GM18511 (cell line): ENCODE measurements around the gene UCKL1.
"Not testable (repeated sequence)": the region's sequence is repeated elsewhere in the genome, so short reads cannot be mapped to it uniquely, and the experiment has no call there.

ENCODE experiments used
- ATAC-seq: cut with Tn5 transposase; IDR thresholded peaks from one replicate; pipeline ENCODE4 v1.9.1; 2021; ENCODE audit warnings: mild to moderate bottlenecking, moderate library complexity; ENCODE audit not compliant: unreplicated experiment

Gene UCKL1

DNA sequence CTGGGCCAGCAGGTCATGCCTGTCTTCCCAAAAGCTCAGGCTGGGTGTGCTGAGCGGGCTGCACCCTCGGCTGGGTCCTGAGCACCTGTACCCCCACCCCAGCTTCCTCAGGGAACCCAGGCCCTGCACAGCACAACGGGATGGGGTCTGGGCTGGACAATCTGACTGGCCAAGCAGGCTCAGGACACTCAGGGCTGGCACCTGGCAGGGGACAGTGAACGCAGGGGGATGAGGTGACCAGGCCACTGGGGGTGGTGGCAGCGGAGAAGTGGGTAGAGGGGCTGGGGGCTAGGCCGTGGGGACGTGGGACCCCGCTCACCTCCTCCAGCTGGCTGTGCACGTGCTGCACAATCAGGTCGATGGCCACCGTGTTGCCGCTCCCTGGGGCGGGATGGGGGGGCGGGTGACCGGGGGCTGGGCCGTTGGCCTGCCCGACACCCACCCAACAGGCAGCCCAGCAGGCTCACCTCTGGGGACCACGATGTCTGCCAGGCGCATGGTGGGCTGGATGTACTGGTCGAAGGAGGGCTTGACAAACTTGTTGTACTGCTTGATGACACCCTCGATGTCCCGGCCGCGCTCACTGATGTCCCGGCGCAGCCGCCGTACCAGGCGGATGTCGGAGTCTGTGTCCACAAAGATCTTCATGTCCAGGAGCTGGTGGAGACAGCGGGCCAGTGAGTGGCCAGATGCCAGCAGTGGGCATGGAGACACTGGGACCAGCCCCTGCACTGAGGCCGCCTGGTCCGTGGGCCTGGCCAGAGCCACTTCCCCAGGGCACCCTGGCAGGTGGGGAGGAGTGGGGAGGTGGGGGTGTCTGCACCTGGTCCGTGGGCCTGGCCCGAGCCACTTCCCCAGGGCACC, 11.9 kb downstream of the UCKL1 start:
- no peak for ATAC-seq

- ATAC-seq = no peak
Observed at GRCh38 chr20:63943808-63944077, 12.5 kb downstream of the UCKL1 start.

DNA sequence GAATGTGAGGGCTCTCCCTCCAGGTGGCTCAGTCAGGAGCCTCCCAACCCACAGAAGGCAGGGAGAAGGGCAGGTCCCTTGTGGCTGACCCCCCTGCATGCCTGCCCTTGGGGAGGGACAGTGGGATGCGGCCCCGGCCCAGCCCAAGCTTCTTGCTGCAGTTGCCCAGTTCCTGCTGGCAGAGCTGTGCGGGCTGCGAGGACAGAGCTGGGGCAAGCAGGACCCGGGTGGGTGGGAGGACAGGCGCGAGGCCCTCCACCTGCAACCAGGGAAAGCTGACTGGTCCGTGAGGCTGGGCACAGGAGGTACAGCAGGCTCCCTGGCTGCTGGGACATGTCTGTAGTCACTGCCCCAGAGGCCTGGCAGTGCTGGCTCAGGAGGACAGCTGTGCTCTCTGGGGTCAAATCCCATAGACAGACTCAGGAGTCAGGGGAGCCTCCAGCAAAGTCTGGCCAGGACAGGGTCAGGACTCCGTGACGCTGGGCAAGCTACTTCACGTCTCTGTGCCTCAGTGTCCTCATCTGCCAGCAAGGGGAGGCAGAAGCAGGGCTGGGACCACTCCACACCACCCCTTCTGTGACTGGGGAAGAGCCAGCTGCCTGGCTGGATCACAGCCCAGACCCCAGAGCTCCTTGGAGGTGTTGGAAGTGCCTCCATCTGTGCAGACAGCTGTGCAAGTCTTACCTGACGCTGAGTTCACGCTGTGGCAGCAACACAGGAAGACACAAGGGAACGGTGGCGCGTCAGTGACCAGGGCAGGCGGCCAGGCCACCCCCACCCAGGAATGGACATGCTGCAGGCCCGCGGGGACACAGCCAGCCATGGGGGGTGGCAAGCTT, 13.0 kb downstream of the UCKL1 start:
- ATAC-seq = no peak

DNA sequence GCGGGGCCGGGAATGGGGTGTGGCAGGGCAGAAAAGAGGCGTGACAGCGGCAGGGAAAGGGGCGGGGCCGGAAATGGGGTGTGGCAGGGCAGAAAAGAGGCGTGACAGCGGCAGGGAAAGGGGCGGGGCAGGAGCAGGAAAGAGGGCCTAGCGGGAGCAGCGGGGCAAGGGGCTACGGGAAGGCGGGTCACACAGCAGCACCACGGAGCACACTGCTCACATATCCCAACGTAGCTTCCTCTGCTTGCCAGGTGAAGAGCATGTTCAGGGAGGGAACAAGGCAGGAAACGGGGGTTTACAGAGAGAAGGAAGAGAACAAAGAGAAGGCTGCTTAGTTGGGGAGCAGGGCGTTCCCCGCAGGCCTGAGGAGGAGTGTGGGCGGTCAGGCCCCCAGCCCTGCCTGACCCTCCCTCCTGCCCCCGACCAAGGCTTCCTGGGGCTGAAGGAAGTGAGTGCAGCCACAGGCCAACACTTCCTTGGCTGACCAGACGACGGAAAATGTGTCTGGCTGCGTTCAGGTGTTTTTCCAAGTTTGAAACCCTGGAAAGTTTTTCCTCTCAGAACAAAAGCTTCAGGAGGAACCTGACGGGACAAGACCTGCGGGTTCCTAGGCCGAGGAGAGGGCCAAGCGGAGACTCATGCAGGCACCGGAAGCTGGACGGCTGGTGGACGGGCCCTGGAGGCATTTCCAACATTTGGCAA, 13.8 kb downstream of the UCKL1 start:
- no peak for ATAC-seq

DNA sequence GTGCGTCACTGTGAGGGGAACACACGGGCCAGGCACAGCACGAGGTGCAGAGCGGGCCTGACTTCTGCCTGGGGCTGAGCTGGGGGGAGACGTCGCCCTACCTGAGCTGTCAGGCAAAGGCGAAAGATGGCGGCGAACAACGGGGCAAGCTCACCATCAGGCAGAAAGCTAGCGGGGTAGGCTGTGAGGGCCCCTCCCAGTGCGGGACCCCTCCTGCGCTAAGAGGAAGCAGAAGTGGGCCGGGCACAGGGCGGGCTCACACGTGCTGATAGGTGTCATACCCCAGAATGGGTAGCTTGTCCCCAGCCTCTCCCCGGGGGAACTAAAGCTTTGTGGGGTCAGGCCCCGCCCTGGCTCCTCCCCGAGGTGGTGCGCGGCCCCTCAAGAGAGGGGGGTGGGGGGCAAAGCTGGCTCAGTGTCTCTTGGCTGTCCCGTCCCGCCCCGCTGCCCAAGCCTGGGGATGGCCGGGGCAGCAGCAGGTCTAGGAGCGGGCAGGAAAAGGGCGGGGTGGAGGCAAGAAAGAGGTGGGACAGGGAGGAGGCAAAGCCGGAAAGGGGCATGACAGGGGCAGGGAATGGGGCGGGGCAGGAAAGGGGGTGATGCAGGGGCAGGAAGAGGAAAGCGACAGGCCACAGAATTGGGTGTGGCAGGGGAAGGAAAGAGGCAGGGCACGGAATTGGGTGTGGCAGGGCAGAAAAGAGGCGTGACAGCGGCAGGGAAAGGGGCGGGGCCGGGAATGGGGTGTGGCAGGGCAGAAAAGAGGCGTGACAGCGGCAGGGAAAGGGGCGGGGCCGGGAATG, 14.7 kb downstream of the UCKL1 start:
- ATAC-seq = no peak

DNA sequence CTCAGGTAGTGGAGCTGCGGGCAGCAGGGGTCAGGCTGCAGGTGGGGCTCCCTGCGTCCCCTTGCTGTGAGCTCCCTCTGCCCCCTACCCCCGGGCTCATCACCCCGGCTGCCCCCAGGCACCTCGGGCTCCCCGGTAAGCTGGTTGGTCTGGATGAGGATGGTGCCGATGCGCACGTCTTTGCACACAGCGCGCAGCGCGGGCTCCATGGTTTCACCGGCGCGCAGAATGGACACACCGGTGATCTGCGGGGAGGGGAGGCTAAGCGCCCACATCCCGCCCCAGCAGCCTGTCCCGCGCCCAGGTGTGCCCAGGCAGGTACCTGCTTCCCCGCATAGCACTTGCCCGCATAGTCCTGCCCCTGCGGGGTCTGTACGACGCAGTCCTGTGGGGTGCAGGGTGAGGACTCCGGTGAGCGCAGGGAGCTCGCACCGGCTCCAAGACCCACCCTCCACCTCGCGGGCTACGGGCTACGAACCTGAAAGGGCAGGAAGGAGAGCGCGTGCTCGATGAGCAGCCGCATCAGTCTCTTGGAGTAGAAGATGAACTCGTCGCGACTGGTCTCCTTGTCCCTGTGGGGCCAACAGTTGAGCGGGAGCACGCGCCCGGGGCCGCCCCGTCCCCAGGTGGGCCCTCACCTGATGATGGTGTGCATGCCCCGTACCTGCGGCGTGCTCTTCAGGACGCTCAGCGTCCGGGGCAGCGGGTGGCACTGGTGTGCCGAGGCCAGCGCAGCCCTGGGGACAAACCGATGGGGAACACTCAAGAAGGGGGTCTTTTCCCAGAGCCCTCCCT, 15.5 kb downstream of the UCKL1 start:
- no peak for ATAC-seq

DNA sequence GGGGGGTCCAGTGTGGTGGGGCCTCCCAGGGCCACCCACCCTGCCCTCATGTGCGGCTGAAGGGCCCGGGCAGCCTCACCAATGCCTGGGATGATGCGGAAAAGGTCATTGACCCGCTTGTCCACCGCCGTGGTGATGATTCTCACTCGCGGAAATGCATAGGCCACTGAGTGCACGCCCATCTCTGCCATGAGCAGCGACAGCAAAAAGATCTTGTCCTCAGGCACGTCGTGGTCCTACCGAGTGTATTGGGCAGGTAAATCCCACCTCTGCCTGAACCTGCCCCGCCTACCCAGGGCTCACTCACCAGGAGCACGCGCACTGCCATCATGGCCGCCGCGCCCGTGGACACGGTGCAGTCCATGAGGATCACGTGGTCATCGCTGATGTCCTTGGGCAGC, 16.1 kb downstream of the UCKL1 start:
- no peak for ATAC-seq

DNA sequence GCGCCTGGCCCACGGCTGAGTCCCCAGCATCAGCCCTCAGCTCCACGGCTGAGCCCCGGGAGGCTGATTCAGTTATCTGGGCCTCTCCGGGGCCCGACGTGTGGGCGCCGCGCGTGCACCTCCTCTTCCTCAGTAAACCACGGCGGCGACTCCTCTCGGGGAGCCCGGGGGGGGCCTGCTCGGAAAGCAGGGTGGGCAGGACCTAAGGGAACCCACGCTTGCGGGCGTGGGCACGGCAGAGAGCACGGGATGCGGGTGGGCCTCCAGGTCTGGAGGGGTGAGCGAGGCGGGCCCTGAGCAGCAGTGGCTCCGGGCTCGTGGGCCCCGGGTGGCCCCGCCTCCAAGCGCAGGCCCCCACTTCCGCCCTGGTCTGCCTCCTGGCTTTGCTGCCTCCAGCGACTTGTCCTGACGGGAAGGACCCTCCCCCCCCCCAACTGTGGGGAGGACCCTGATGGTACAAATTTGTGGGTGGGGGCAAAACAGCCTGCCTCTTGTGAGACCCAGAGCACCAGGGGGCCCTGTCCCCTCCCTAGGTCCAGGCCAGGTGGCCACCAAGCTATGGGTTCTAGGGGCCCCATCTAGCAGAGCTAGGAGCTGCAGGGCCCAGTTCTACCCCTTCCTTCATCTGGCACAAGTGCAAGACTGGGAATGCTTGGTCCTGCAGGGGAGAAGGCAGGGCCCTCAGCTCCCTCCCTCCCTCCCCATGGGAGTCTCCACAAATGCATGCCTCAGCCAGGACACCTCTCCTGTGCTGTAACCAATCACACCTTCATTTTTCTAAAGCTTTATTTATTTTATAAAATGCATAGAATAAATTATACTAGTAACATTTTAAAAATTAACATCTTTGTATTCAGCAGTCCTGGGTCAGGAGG, 16.9 kb downstream of the UCKL1 start:
- no peak for ATAC-seq

- no peak for ATAC-seq
Observed at GRCh38 chr20:63937596-63937995, 18.6 kb downstream of the UCKL1 start.

- ATAC-seq = no peak
Observed at GRCh38 chr20:63935447-63935846, 20.8 kb downstream of the UCKL1 start.

GRCh38 chr20:63934271-63935068, 21.7 kb downstream of the UCKL1 start:
- ATAC-seq = no peak

DNA sequence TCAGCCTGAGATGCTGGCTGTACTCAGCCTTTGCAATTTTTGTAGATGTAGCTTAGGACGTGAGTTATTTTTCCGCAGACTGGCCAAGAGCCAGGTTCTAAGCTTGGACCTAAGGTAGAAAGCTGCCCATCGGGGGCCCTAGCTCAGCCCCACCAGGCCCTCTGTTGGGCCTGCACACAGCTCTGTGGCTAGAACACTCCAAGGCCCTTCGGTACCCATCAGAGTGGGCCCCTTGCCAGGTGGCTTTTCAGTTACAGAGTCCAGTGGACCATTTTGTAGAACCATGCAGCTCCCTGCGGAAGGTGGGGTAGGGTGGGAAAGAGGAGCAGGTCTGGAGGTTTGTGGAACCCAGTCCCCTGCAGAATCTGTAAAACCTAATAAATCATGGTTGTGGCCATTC, 22.6 kb downstream of the UCKL1 start:
- ATAC-seq = no peak

DNA sequence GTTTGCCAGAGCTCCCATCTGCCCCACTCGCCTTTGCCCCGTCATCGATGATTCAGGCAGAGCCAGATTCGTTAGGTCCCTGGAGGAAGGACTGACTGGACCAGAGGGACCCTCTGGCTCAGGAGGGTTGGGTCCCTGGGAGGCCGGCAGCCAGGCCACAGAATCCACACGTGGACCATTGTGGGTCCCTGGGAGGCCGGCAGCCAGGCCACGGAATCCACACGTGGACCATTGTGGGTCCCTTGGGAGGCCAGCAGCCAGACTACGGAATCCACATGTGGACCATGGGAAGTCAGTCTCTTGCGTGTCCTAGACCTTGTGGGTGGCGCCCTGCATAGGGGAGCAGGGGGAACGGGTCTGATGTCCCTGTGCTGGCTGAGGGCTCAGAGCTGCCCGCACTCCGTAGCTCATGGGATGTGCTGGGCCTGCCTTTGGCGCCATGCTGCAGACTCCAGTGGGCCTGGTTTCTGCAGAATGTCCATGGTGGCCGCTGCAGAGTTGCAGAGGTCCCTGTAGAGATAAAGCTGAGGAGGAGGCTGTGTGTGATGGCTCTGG, 23.5 kb downstream of the UCKL1 start:
- ATAC-seq = no peak

DNA sequence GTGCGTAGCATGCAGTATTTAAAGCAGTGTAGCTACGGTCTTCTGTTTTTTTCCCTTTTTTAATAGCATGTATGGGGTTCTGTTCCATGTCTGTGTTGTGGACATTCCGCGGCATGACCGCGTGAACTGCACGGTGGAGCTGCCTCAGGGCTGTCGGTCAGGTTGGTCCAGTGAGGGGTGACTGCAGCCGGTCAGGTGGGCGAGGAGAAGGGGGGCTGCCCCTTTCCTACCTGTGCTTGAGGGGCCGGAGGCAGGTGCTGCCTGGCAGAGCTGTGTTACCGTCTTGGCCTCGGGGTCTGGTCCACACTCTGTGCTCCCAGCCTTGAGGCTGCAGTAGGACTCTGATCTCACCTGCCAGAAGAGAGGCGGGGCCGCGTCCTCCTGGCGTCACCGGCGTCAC, 24.5 kb downstream of the UCKL1 start:
- ATAC-seq = no peak

DNA sequence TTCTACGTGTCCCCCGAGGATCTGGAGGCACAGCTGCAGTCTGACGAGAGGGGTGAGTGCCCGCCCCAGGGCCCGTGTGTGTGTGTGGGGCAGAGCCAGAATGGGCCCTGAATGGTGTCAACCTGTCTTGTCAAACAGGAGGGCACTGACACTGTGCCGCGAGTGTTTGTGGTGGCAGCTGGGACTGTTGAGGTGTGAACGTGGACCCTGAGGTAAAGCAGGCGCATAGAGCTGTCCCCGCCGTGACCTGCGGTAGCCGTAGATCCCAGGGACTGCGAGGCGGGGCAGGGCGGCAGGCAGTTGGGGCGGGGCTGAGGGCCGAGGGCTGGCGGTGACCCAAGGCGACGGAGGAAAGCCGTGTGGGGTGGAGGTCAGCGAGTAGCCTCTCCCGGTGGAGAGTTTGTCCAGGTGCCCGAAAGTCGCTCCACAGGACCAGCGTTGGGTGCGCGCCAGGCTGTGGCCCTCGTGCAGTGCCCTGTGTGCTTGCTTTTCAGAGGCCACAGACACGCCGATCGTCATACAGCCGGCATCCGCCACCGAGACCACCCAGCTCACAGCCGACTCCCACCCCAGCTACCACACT, 25.2 kb downstream of the UCKL1 start:
- no peak for ATAC-seq

- ATAC-seq = not testable (repeated sequence)
Observed at GRCh38 chr20:63929473-63929883, 26.7 kb downstream of the UCKL1 start.

DNA sequence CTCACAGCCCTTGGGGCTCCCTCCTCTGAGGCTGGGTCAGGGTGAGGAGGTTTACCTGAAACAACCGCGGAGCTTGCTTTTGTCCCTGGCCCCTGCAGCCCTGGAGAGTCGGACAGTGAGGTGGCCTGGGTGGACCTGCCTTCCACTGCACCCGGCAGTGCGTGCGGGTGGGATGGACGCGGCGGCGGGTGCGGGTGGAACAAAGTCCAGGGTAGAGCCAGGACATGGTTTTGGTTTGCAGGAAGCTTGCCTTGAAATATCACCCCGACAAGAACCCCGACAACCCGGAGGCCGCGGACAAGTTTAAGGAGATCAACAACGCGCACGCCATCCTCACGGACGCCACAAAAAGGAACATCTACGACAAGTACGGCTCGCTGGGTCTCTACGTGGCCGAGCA, 27.1 kb downstream of the UCKL1 start:
- no peak for ATAC-seq

- no peak for ATAC-seq
Observed at GRCh38 chr20:63926298-63926697, 29.9 kb downstream of the UCKL1 start.
